HG03175 (cell line): ENCODE data around the gene ZKSCAN5.
A peak's percentile ranks its signal among the peaks of the same experiment; 100 is the strongest.
"Not testable (repeated sequence)": the region's sequence is repeated elsewhere in the genome, so short reads cannot be mapped to it uniquely, and the experiment has no call there.

Experiments used
- ATAC-seq: cut with Tn5 transposase; IDR thresholded peaks from one replicate; pipeline ENCODE4 v1.9.1; 2021; ENCODE audit warnings: mild to moderate bottlenecking, moderate library complexity; ENCODE audit not compliant: unreplicated experiment

The ZKSCAN5 gene

DNA sequence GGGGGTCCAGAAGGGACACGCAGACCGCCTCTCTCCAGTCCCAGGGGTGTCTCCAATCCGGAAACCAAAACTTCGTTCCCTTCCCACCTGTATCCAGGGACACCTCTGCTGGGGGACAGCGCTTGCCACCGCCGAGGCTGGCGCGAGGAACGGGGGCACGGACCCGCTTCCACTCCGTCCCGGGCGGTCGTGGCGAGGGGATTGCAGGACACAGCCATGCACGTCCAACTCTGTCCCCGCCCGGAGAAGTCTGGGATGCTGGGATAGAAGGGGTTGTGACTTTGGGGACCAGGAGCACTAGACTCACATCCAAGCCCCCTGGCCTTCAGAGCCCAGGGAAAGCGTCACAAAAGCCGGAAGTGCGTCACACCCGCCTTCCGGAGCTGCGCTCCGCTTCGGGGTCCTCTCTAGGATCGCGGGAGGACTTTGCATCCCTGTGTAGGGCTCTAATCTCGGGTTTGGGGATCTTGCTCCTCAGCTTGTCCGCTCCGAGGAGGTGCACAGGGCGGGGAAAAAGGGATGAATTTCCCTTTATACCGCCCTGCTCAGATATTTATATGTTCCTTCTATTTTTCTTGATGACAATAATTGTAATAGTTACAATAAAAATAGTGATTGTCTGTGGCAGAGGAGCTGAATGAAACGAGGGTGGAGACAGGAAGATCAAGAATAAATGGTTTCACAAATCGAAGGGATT is 47.5 kb downstream of the ZKSCAN5 start, which contains the start of gene FAM200A:
TSS of gene FAM200A (minus strand) at position 348 of the 697 bp plus-strand sequence. CDS start 3,707 bp downstream, outside the sequence.
- peak; percentile 94 for ATAC-seq

DNA sequence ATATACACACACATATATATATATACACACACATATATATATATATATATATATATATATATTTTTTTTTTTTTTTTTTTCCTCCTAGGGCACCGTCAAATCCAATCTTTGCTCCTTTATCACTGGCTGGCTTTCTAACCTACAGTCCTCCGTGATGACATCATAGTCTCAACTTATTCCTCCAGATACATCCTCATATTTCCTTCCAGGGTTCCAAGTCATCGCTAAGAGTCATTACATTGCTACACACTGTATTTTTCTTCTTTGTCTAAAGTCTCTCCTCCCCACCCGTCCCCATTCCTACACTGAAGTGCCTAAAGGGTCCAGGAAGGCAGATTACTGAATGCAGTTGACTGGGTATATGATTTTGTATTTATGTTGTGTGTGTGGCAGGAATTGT is 48.6 kb downstream of the ZKSCAN5 start:
- ATAC-seq: no peak

DNA sequence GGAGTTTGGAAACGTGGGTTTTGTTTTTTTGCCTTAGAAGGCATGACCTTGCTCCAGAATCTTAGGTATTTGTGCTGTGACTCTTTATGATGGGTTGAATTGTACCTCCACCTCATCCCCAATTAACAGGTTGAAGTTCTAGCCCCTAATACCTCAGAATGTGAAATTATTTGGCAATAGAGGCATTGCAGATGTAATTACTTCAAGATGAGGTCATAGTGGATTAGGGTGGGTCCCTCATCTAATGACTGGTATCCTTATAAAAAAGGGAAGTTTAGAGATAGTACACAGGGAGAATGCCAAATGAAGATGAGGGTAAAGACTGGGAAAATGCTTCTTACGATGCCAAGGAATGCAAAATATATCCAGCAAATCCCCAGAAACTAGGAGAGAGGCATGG is 50.5 kb downstream of the ZKSCAN5 start:
- ATAC-seq: no peak

DNA sequence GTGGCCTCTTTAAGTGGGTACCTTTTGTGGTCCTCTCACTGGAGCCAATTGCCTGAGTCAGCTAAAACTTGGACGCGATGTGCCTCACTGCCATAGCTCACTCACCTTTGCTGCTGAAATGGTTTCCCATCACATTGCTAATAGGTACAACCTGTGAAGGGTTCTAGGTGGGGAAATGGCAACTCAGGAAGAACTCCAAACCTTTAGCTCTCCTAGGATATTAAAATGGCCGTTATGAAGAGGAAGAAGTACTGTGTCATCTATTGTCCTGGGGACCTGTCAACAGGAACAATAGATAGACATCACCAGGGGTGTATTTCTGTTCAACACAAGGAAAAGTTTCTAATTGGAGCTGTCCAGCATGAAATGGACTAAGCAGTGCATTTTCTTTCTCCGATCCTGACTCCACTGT is 52.7 kb downstream of the ZKSCAN5 start:
- ATAC-seq: no peak

DNA sequence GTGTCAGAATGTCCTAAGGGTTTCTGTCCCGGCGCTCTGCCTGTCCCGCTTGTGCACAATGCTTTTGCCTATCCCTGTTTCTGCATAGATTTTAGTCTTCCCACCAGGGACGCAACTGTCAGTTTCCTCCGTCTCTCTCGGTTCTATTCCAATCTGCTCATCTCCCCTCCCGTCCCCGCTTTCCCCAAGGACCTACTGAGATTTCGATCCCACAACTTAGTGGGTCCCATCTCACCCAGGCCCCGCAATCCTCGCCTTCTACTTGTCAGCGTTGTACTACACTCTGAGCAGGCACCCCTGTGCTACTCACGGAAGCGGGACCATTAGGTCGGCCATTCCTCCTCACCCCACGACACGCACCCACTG is 53.5 kb downstream of the ZKSCAN5 start:
- ATAC-seq: peak; percentile 55

DNA sequence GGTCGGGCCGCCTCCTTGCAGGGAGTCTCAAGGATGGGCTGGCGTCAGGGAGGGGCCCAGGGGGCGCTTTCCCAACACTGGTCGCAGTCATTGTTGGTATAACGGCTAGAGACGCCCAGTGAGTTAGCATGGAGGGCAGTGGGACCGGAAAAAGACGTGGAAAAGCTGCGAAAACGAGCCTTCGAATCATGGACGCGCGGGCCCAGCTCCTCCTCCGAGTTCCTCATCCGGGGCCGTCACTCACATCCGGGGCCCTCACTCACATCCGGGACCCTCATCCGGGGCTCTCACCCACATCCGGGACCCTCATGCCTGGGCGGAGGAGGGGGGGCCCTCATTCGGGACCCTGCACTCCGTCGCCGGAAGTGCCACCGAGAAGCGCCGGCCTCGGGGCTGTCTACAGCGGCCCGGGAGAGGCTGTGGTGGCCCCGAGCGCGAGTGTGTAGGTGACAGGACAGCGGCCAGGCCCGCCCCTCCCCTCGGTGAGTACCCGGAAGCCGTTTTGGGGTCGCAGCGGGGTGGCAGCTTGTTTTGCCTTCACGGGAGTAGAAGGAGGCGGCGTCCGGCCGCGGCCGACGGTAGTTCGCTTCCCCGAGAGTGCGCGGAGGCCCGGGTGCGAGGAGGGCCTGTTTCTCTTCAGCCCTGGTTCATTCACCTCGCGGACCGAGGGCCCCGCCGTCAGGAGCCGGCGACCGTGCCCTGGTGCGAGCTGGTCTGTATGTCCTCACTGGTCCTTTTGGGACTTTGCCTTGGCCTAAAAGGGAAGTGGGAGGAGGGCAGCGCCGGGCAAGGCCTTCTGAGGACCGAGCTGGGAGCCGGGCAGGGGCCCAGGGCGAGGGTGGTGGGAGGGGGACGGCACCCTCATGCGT is 54.1 kb downstream of the ZKSCAN5 start, which contains the start of gene ZNF655:
TSS of gene ZNF655 (plus strand) at position 337 of the 869 bp plus-strand sequence. CDS start 1,918 bp downstream, outside the sequence.
- ATAC-seq: peak; percentile 77

DNA sequence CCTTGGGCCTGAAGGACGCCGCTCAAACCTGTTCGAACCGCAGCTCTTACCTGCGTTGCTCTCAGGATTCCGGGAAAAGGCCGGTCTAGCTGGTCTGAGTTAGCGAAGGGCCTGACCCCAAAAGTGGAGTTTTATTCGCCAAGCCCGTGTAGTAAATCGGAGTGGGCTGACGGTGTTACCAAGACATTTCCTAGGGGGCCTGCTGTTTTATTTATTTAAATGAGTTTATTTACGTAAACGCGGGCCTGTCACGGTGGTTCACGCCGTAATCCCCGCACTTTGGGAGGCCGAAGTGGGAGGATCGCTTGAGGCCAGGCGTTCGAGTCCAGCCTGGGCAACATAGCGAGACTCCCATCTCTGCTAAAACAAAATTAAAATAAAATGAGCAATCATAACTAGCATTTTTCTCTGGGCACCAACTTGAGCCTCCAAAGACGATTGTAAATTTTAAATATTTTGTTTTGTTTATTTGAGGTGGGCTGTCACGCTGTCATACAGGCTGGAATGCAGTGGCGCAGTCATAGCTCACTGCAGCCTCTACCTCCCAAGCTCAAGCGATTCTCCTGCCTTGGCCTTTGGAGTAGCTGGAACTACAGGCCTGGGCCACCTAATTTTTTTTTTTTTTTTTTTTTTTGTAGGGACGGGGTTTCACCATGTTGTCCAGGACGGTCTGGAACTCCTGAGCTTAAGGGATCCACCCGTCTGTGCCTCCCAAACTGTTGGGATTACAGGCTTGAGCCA is 54.9 kb downstream of the ZKSCAN5 start:
- no peak for ATAC-seq

DNA sequence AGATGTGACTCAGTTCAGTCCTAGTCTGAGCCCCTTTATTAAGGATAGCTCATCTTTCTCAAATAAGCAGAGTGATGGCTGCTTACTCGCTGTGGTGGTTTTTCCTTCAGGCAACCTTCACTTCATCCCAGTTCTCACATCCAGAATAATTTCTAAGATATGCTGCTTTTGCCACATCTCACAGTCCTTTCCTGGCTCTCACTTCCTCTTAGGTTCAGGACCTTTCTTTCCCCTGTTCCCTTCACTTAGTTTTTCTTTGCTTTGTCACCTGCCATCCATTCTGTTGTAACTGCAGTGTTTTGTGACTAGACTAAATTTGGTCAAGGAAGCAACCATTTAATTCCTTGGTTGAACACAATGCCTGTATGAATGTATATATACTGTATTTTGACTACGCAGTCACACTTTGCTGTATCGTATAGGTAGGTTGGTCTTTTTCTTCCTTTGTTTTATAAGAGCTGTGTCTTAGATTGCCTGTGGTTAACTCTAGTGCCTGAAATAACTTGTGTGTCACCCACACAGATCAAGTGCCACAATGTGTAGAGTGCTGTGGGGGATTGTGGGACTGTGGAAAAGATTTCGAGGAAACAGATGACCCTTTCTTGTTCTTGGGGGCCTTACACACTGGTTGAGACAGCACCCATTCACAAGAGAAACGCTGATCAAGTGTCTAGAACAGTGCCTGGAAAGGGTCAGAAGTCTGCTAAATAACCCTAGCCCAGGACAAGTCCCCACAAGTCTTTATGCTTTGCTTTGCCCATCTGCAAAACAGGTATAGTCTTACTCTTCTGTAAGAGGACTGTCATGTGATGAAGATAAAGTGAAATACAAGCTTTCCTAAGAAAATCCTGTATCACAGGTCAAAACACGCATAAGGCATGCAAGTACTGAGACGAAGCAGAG is 56.6 kb downstream of the ZKSCAN5 start:
- ATAC-seq: no peak

DNA sequence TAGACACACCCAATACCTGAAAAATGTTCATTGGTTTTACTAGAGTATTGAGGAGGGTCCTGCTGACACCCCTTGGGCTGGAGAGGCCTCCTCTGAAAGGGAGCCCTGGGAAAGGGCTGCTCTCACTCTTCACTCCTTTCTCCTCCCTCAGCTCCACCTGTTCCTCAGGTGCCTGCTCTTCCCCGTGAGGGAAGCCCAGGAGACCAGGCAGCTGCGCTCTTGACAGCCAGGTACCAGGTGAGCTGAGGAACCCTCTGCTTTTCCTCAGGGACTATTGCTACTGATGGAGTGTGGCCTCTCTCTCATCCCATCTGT is 57.2 kb downstream of the ZKSCAN5 start:
- no peak for ATAC-seq

DNA sequence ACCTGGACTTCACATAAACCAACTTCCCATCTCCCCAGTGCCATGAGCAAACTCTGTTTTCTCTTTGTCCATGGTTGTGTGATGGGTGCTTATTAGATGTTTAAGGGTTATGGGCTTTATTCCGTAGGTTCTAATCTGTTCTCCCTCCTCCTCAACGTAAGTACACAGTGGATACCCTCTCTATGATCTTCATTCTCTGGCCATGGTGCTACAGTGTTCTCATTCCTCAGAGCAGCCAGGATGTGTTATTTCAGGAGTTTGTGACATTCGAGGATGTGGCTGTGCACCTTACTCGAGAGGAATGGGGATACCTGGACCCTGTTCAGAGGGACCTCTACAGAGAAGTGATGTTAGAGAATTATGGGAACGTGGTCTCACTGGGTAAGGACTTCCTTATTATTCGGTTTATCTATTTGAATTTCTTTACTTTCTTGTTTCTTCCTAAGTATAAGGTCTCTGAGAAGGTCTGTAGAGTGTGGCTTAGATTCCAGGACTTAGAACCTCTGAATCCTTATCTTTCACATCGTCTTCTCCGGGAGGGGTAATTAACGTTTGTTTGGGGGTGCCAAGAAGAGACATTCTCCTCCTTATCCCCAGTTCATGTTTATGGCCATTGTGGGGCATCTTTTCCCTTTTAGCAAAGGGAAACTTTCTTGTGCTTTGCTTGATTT is 57.8 kb downstream of the ZKSCAN5 start:
- no peak for ATAC-seq

DNA sequence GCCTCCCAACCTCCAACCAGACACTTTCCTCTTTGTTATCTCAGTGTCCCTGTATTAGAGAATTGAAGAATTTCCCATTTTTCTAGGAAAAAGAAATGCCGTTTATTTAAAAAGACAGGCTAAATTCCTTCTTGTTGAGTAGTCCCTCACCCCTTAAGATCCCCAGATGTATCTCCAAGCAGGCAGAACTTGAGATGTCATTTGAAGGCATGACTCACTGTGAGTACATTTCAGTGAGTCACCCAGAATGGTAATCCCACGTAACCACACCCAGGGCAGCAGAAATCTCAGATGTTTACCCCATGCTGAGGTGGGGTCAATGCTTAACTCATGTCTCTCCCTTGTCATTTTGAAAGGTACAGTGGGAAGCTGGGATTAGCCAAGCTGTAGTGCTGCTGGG is 58.4 kb downstream of the ZKSCAN5 start:
- ATAC-seq: no peak

DNA sequence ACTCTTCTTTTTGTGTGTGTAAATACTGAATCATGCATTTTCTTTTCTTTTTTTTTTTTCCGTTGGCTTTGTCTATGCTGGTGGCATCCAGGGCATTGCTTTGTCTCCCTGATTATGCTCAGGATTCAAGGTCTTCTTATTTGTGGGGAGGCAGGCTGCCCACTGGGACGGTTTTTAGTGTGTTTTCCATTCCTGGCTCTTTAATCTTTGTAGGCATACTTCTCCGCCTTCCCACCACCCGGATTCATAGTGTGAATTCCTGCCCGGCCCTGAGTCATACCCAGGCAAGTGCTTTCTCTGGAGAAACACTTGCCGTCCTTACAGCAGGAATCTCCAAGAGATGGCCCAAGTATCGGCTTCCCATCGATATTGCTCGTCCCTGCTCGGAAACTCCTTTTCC is 59.2 kb downstream of the ZKSCAN5 start:
- ATAC-seq: no peak

DNA sequence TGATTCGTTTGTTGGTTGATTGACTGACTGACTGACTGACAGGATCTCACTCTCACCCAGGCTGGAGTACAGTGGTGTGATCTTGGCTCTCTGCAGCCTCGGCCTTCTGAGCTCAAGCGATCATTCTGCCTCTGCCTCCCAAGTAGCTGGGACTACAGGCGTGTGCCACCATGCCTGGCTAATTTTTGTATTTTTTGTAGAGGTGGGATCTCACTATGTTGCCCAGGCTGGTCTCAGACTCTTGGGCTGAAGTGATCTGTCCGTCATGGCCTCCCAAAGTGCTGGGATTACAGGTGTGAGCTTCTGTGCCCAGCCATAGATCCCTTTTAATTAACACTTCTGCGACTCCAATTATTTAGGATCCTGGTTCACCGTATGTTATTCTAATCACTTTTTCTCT is 64.3 kb downstream of the ZKSCAN5 start:
- not testable (repeated sequence) for ATAC-seq

DNA sequence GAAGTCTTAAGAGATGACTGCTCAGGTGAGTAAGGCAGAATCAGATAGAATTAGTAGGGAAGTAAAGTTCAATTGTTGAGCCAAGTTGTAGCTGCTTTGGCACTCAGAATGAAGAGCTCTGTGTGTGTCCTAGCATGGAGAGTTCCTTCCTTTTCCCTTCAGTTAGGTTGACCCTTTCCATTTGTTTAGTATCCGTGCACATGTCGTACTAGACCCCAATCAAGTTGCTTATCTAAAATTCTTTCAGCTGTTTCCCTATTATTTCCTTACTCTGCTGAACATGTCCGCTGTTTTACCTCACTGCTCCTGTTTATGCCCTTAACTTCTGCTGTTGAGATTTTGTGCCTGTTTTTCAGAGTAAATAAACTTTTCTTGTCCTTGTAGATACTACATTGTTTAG is 67.3 kb downstream of the ZKSCAN5 start:
- no peak for ATAC-seq

DNA sequence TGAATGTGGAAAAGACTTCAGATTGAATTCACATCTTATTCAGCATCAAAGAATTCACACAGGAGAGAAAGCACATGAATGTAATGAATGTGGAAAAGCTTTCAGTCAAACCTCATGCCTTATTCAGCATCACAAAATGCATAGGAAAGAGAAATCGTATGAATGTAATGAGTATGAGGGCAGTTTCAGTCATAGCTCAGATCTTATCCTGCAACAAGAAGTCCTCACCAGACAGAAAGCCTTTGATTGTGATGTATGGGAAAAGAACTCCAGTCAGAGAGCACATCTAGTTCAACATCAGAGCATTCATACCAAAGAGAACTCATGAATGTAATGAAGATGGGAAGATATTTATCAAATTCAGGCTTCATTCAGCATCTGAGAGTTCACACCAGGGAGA is 68.8 kb downstream of the ZKSCAN5 start:
- ATAC-seq: no peak

DNA sequence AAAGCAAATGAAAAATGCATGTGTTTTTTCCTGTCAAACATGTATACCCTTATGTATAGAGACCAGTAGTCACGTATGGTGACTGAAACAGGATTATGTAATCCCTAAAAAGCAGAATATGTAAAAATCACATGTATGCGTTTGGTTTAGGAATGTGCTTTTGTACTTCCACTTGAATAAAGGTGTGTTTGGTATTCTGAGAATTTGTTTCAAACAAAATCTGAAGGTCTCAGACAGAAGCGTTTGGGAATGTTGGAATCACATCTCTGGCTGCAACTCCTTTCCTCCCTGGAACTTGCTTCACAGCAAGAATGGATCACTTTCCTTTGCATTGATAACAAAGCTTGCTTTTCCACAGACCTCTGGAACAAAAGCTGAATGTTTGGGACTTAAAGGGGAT is 71.8 kb downstream of the ZKSCAN5 start:
- no peak for ATAC-seq

DNA sequence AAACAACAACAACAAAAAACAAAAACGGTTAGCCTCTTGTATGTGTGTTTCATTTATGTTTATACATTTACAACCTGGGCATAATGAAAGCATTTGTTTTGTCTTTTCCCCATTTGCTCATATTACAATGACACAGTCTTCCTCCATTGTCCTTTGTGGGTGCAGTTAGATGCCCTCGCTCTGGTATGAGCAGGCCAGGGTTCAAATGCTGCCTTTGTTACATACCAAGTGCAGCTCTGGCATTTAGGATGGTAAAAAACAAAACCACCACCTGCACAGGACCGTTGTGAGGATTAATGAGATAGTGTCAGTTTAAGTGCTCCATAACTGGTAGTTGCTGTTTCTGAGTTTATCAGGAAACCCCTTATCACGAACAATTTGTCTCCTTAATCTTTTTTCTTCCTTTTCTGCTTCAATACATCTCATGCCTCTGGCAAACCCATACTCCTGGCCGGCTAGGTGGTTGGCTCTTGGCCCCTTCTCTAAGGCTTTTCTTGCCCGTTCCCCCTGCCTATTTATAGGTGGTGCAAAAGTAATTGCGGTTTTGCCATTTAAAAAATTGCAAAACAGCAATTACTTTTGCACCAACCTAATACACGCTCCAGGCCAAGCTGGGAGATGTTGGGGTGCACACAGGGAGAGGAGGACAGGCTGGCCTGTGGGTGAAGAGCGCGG is 75.0 kb downstream of the ZKSCAN5 start:
- no peak for ATAC-seq

DNA sequence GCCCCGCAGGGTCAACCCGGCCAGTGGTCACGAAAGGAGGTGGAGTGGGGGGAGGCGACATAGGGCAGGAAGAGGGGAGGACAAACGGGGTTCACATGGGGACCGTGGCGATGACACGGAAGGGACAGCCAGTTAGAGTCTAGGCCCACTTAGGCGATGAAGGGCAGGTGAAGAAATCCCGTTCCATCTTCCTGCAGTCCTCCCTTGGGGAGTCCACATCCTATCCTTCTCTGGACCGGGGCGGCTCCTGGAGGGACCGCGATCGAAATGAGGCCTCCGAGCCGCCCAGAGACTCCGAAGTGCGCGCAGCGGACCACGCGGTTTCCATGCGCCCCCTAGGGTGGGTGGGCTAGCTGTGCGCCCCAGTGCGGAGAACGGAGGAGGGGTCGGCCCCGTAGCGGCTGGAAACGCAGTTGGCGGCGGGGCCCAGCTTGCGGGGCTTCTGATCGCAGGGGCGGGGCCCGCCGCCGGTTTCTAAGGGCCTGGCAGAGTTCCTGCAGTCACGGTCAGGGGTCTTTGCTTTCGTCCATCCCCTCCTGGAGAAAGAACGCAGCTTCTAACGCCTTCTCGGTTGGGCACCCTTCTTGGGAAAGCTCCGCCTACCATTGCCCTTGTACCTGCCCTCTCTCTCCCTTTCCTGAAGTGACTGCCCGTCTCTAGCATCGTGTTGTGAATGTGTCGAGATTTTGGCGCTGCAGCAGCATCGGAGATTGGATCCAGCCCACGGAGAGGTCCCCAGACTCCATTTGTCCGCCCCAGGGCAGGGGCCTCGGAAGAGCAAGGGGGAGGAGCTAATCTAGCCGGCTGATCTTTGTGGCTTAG is 75.7 kb downstream of the ZKSCAN5 start:
- no peak for ATAC-seq
